Measurements from ENCODE around the gene PSG3. TPM values are rescaled to one million over a fixed set of nuclear protein-coding genes. Genes with fewer than 3 reads are reported as not detected.
"Not testable (repeated sequence)": the region's sequence is repeated elsewhere in the genome, so short reads cannot be mapped to it uniquely, and the experiment has no call there.

PSG3 gene
- total and polyA plus RNA-seq, 10 donors: not detected

DNA sequence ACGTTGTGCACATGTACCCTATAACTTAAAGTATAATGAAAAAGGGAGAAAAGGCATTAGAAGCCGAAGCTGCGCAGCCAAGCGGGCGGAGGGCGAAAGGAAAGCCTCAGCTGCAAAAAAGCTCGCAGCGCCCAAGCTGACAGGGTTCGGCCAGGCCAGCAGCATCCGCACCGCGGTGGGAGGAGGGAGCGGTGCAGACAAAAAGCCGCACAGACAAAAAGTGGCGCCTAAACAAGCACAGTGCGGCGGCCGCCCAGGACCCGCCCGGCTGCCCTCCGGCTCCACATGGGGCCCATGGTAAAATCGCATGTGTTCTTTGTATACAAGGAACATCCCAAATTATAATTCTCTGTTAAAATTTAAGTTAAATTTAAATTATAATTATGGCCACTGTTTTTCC lies 42.4 kb downstream of the PSG3 start:
- WGBS, 5 donors: 19 to 39% (median 32%) methylated on average over 22 of the region's 22 CpGs
- no peaks in the 10 kb centered on the region for H3K36me3 ChIP-seq
- H3K4me3 ChIP-seq: no peak overlapping the region
- intact Hi-C loops (cut with DNase I; ENCODE audit: low total_unique reads): no loop called here
- peaks cover 0 to 9% (median 0%) of the 10 kb centered on the region in 8 donors for H3K9me3 ChIP-seq
- H3K4me1 ChIP-seq: no peaks in the 10 kb centered on the region
- H3K27ac ChIP-seq: no peak overlapping the region
- TF ChIP-seq POLR2AphosphoS5 (IDR thresholded peaks at IDR 0.05) (no peak), POLR2A (IDR thresholded peaks at IDR 0.05) (no peak)
- TF ChIP-seq, protein P1, sequence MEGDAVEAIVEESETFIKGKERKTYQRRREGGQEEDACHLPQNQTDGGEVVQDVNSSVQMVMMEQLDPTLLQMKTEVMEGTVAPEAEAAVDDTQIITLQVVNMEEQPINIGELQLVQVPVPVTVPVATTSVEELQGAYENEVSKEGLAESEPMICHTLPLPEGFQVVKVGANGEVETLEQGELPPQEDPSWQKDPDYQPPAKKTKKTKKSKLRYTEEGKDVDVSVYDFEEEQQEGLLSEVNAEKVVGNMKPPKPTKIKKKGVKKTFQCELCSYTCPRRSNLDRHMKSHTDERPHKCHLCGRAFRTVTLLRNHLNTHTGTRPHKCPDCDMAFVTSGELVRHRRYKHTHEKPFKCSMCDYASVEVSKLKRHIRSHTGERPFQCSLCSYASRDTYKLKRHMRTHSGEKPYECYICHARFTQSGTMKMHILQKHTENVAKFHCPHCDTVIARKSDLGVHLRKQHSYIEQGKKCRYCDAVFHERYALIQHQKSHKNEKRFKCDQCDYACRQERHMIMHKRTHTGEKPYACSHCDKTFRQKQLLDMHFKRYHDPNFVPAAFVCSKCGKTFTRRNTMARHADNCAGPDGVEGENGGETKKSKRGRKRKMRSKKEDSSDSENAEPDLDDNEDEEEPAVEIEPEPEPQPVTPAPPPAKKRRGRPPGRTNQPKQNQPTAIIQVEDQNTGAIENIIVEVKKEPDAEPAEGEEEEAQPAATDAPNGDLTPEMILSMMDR (IDR thresholded peaks at IDR 0.05 in 8 of 11, conservative IDR thresholded peaks at IDR 0.05 in 3 of 11): no peak
- no peak for DNase-seq
- peaks cover 0 to 53% (median 6%) of the 10 kb centered on the region in 7 donors for H3K27me3 ChIP-seq (replicated peaks in 1 of 7)

DNA sequence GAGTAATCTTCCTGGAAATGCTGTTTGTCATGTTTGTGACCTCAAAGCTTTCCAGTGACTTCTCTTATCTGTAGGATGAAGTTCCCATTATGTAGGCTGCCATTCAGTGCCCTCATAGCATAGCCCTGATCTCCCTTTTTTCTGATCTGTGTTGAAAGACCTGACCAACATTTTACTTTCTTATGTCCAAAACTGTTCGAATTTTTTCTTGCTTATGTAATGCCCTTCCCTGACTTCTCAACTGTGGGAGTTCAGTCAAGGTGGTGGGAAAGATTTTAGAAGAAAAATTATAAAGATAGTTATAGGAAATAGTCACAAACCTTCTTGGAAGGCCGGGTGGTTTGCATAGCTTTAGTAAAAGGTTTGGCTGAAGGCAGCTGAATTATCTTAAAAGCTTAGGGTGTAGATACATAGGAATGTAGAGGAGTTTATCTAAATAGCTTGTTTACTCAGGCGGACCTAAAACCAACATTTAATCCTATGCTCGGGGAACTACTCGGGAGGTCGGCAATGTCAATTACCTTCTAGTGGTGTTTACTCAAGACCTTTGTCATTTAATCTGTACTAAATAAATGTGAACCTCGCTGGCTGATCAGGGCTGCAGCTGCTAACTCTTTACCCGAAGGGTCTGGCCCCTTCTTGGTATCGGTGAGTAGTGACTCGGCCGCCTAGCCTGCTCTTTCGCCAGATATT lies 44.3 kb downstream of the PSG3 start:
- 67 to 84% (median 80%) methylated on average over 12 of the region's 12 CpGs for WGBS, 5 donors
- no peak for DNase-seq
- intact Hi-C loops (cut with DNase I; ENCODE audit: low total_unique reads): no loop called here
- no peak overlapping the region for H3K4me3 ChIP-seq
- H3K27me3 ChIP-seq (replicated peaks in 1 of 7): peaks cover 0 to 62% (median 7%) of the 10 kb centered on the region in 7 donors
- no peaks in the 10 kb centered on the region for H3K36me3 ChIP-seq
- no peak overlapping the region for H3K27ac ChIP-seq
- no peak for TF ChIP-seq POLR2A (IDR thresholded peaks at IDR 0.05)
- TF ChIP-seq POLR2AphosphoS5 (IDR thresholded peaks at IDR 0.05): no peak
- TF ChIP-seq, protein P1 (IDR thresholded peaks at IDR 0.05 in 8 of 11, conservative IDR thresholded peaks at IDR 0.05 in 3 of 11): no peak
- peaks cover 0 to 9% (median 0%) of the 10 kb centered on the region in 8 donors for H3K9me3 ChIP-seq
- H3K4me1 ChIP-seq: no peaks in the 10 kb centered on the region

GRCh38 chr19:42693760-42694350 lies 46.4 kb downstream of the PSG3 start:
- WGBS, 5 donors: 23 to 28% (median 25%) methylated on average over 5 of the region's 5 CpGs
- peaks cover 0 to 52% (median 7%) of the 10 kb centered on the region in 7 donors for H3K27me3 ChIP-seq (replicated peaks in 1 of 7)
- intact Hi-C loops (cut with DNase I; ENCODE audit: low total_unique reads): no loop called here
- peaks cover 0 to 12% (median 0%) of the 10 kb centered on the region in 8 donors for H3K9me3 ChIP-seq
- H3K4me3 ChIP-seq: no peak overlapping the region
- TF ChIP-seq POLR2A (IDR thresholded peaks at IDR 0.05) (no peak), POLR2AphosphoS5 (IDR thresholded peaks at IDR 0.05) (no peak)
- TF ChIP-seq, protein P1 (IDR thresholded peaks at IDR 0.05 in 8 of 11, conservative IDR thresholded peaks at IDR 0.05 in 3 of 11): no peak
- H3K4me1 ChIP-seq: no peaks in the 10 kb centered on the region
- DNase-seq: no peak
- H3K36me3 ChIP-seq: no peaks in the 10 kb centered on the region
- no peak overlapping the region for H3K27ac ChIP-seq

DNA sequence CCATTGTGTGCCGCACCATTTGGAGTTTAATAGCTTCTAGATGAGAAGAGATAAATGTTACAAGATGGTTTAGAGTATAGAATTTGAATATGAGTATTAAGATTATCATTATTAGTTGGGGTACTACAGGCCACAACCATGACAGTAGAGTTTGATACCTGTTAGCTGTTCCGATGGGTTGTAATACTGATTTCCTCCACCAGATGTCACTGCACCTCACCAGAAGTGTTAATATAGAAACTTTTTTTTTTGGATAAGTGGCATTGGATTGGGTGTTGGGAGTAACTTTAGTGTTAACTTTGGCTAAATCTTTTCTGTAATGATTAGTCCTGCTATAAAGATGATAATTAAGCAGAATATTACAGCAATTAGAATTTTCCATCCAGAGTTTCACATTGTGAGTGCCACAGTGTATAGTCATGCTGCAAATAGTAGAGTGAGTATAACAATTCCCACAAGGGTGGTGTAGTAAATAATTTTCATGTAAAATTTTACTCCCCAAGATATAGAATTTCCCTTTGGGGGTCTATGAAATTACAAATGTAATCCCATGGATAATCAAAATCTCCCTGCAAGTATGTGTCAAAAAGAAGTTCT lies 56.3 kb downstream of the PSG3 start:
- Histone ChIP-seq H3K36me3 (no peaks in the 10 kb centered on the region), H3K27ac (no peak overlapping the region), H3K4me3 (no peak overlapping the region), H3K9me3 (peaks cover 2 to 72% (median 55%) of the 10 kb centered on the region in 8 donors), H3K27me3 (replicated peaks in 1 of 7) (no peaks in the 10 kb centered on the region), H3K4me1 (no peaks in the 10 kb centered on the region)
- intact Hi-C loops (cut with DNase I; ENCODE audit: low total_unique reads): no loop called here
- 75 to 86% (median 84%) methylated on average over 2 of the region's 2 CpGs for WGBS, 5 donors
- TF ChIP-seq, protein P1 (IDR thresholded peaks at IDR 0.05 in 8 of 11, conservative IDR thresholded peaks at IDR 0.05 in 3 of 11): peak in 9 of 11 experiments; percentile 14 to 68 (median 53)
- TF ChIP-seq POLR2AphosphoS5 (IDR thresholded peaks at IDR 0.05): no peak
- no peak for DNase-seq

DNA sequence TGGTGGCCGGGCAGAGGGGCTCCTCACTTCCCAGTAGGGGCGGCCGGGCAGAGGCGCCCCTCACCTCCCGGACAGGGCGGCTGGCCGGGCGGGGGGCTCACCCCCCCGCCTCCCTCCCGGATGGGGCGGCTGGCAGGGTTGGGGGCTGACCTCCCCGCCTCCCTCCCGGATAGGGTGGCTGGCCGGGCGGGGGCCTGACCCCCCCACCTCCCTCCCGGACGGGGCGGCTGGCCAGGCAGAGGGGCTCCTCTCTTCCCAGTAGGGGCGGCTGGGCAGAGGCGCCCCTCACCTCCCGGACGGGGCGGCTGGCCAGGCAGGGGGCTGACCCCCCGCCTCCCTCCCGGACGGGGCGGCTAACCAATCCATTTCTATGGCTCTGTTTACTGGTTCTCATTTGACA lies 64.0 kb downstream of the PSG3 start:
- H3K27ac ChIP-seq; H3K4me3 ChIP-seq; DNase-seq; H3K4me1 ChIP-seq; H3K36me3 ChIP-seq; intact Hi-C loops (cut with DNase I; ENCODE audit: low total_unique reads); H3K27me3 ChIP-seq (replicated peaks in 1 of 7): not testable (repeated sequence)
- H3K9me3 ChIP-seq: peaks cover 0 to 42% (median 32%) of the 10 kb centered on the region in 8 donors
- 90 to 96% (median 95%) methylated on average over 3 to 26 of the region's 27 CpGs for WGBS, 5 donors

GRCh38 chr19:42674549-42674948 lies 65.7 kb downstream of the PSG3 start:
- H3K36me3 ChIP-seq; intact Hi-C loops (cut with DNase I; ENCODE audit: low total_unique reads): not testable (repeated sequence)
- WGBS, 5 donors: 71 to 90% (median 81%) methylated on average over 1 of the region's 1 CpG

More at GRCh38 chr19:42674549-42674948, 65.7 kb downstream of the PSG3 start:
- H3K9me3 ChIP-seq: peaks cover 0 to 42% (median 32%) of the 10 kb centered on the region in 8 donors
- not testable (repeated sequence) for H3K27ac ChIP-seq; H3K4me3 ChIP-seq; H3K4me1 ChIP-seq; DNase-seq; H3K27me3 ChIP-seq (replicated peaks in 1 of 7)

Measured in spleen (tissue), 11 donors.